ENCODE data around the gene AUTS2.

- TF ChIP-seq CTCF (IDR thresholded peaks at IDR 0.05) (no peak), POLR2A (IDR thresholded peaks at IDR 0.05) (no peak), POLR2AphosphoS5 (IDR thresholded peaks at IDR 0.05; ENCODE audit: insufficient read depth in 1 of 2, low read depth in 1 of 2) (no peak)
These were observed 808.6 kb downstream of the AUTS2 start for GRCh38 chr7:70406950-70407209.

Measured in vagina (tissue), 2 donors.